Right lobe of liver (tissue), 4 donors: ENCODE measurements around the gene GRK1.

Experiments used
- CTCF ChIP-seq, 4 donors: fragments of 200-600 bp in 3 of 4; fragments of 450-650 bp in 1 of 4; IDR thresholded peaks; one replicate each; pipeline versions ENCODE4 v1.5.1 to v1.8.0; 2016 to 2022; ENCODE audit warnings: antibody characterized with exemption in 4 of 4, mild to moderate bottlenecking in 2 of 4
- POLR2A ChIP-seq: fragments of 450-650 bp; IDR thresholded peaks from one replicate; pipeline ENCODE4 v1.6.1; 2017; ENCODE audit warnings: antibody characterized with exemption, mild to moderate bottlenecking
- donor health status: DM: no; HTN: no; CAD: no.
- donor health status: DM: no; HTN: no; CAD: no.
- donor health status: DM: no; HTN: yes; CAD: no.

- TF ChIP-seq CTCF (IDR thresholded peaks at IDR 0.05) = no peak
- no peak for TF ChIP-seq POLR2A
Measured at GRCh38 chr13:113666951-113667701, at the start of gene GRK1.
